Left lobe of liver (tissue), 2 donors: ENCODE data around the gene CCDC124. TPM values are rescaled to one million over a fixed set of nuclear protein-coding genes. Genes with fewer than 3 reads are reported as not detected.
"Not testable (repeated sequence)": the region's sequence is repeated elsewhere in the genome, so short reads cannot be mapped to it uniquely, and the experiment has no call there.

Source experiments
- ATAC-seq: fragments of 200-7000 bp; cut with Tn5 transposase; one replicate; pipeline ENCODE4 v1.9.1; 2020; ENCODE audit warnings: mild to moderate bottlenecking, moderate library complexity
- DNase-seq: peaks from one replicate; pipeline ENCODE4 v3.0.0-alpha.2; 2020; ENCODE audit warnings: low spot score
- total RNA-seq: library from RNA; stranded (reverse); gene quantifications from one replicate; pipeline ENCODE4 v1.2.1, GENCODE V29; 2021
- donor health status: DM: no; HTN: no; CAD: no; lungs with moderate emphysema.
- donor health status: DM: no; HTN: yes; CAD: no.

The CCDC124 gene
- total RNA-seq, 1 donor from 2014 or later: 31.6 TPM

GRCh38 chr19:17977488-17977887 is 44.7 kb downstream of the CCDC124 start:
- DNase-seq (no peak), ATAC-seq (no peak)

GRCh38 chr19:17981611-17982010 is 48.8 kb downstream of the CCDC124 start:
- no peak for DNase-seq
- no peak for ATAC-seq

- no peak for ATAC-seq
- DNase-seq: no peak
These were observed 49.6 kb downstream of the CCDC124 start for GRCh38 chr19:17982430-17982829.

- DNase-seq: no peak
- no peak for ATAC-seq
These were observed 52.4 kb downstream of the CCDC124 start for GRCh38 chr19:17985037-17985818.

- DNase-seq, ATAC-seq: not testable (repeated sequence)
These were observed 53.8 kb downstream of the CCDC124 start for GRCh38 chr19:17986569-17986968.

- DNase-seq (no peak), ATAC-seq (no peak)
These were observed 55.3 kb downstream of the CCDC124 start for GRCh38 chr19:17988161-17988560.

- DNase-seq: no peak
- ATAC-seq: no peak
These were observed 56.7 kb downstream of the CCDC124 start for GRCh38 chr19:17989425-17990094.

- ATAC-seq: peak; percentile 43
- no peak for DNase-seq
These were observed 60.4 kb downstream of the CCDC124 start for GRCh38 chr19:17993076-17993813.

Other genes with a start within 250 kb of the CCDC124 start
- 0.13 TPM for gene UNC13A, start 244.7 kb upstream of the CCDC124 start, total RNA-seq
- gene MAP1S, start 213.5 kb upstream of the CCDC124 start, total RNA-seq: 14.3 TPM
- gene FCHO1, start 181.5 kb upstream of the CCDC124 start, total RNA-seq: 1.7 TPM
- 1.2 TPM for gene B3GNT3, start 137.9 kb upstream of the CCDC124 start, total RNA-seq
- not detected for gene INSL3, start 111.5 kb upstream of the CCDC124 start, total RNA-seq
- gene JAK3, start 85.0 kb upstream of the CCDC124 start, total RNA-seq: 1.2 TPM
- 493 TPM for gene RPL18A, start 73.1 kb upstream of the CCDC124 start, total RNA-seq
- not detected for gene SLC5A5, start 61.1 kb upstream of the CCDC124 start, total RNA-seq
- gene KCNN1, start 34.1 kb downstream of the CCDC124 start, total RNA-seq: not detected
- 6.3 TPM for gene ARRDC2, start 75.2 kb downstream of the CCDC124 start, total RNA-seq
- 0.25 TPM for gene IL12RB1, start 153.9 kb downstream of the CCDC124 start, total RNA-seq
- gene MAST3, start 164.8 kb downstream of the CCDC124 start, total RNA-seq: 18.4 TPM
- gene PIK3R2, start 220.1 kb downstream of the CCDC124 start, total RNA-seq: 14.8 TPM
- 57.6 TPM for gene IFI30, start 240.8 kb downstream of the CCDC124 start, total RNA-seq